ENCODE data around the gene SLC25A19. TPM values are rescaled to one million over a fixed set of nuclear protein-coding genes. Genes with fewer than 3 reads are reported as not detected.

The SLC25A19 gene
- total and polyA plus RNA-seq, 3 donors from 2014 or later: 34.3 to 98.0 (median 44.6) TPM

DNA sequence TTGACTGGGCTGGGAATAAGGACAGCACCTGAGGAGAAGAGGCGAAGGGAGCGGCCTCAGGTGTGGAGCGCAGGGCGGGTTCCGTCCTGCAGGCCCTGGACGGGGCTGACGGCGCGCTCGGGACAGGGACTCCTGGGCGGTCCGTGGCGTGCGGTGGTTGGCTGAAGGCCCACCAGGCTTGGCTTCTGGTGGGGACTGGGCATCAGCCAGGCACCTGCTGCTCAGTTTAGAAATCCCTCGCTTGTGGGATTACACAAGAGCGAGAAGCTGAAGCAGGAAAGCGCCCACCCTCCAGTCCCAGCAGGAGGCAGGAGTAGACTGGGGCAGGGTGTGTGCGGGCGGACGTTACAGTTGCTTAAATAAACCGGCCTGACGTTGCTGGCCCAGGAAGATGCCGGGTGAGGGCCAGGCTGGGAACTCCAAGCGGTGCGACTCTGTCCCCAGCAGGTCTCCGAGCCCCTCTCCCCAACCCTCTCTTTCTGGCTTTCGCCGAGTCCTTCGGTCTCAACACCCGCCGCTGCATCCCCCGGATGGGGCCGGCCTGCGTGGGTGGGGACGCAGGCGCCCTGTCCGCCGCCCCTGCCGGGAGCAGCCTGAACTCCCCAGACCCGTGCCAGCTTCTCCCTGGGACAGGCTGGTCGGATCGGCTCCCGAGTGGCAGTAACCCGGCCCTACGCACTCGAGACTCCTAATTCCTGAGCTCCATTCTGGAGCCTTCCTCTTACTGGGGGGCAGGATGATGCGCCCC is 18.8 kb downstream of the SLC25A19 start:
- TF ChIP-seq, protein P1, sequence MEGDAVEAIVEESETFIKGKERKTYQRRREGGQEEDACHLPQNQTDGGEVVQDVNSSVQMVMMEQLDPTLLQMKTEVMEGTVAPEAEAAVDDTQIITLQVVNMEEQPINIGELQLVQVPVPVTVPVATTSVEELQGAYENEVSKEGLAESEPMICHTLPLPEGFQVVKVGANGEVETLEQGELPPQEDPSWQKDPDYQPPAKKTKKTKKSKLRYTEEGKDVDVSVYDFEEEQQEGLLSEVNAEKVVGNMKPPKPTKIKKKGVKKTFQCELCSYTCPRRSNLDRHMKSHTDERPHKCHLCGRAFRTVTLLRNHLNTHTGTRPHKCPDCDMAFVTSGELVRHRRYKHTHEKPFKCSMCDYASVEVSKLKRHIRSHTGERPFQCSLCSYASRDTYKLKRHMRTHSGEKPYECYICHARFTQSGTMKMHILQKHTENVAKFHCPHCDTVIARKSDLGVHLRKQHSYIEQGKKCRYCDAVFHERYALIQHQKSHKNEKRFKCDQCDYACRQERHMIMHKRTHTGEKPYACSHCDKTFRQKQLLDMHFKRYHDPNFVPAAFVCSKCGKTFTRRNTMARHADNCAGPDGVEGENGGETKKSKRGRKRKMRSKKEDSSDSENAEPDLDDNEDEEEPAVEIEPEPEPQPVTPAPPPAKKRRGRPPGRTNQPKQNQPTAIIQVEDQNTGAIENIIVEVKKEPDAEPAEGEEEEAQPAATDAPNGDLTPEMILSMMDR (IDR thresholded peaks at IDR 0.05): no peak
- no peak for TF ChIP-seq POLR2A (IDR thresholded peaks at IDR 0.05)
- H3K27me3 ChIP-seq: no peaks in the 10 kb centered on the region
- no peaks in the 10 kb centered on the region for H3K36me3 ChIP-seq (ENCODE audit: low read depth, missing control alignments)
- intact Hi-C loops (cut with DNase I; ENCODE audit: low total_unique reads): no loop called here
- WGBS, 2 donors: 0 to 2% methylated on average over 39 to 40 of the region's 47 CpGs
- peak; percentile 69 for DNase-seq
- peaks cover 16% of the 10 kb centered on the region for H3K4me1 ChIP-seq
- peak overlapping the region; percentile 81 to 86 for H3K27ac ChIP-seq
- H3K4me3 ChIP-seq: peak overlapping the region; percentile 73 to 78
- H3K9me3 ChIP-seq: no peaks in the 10 kb centered on the region

DNA sequence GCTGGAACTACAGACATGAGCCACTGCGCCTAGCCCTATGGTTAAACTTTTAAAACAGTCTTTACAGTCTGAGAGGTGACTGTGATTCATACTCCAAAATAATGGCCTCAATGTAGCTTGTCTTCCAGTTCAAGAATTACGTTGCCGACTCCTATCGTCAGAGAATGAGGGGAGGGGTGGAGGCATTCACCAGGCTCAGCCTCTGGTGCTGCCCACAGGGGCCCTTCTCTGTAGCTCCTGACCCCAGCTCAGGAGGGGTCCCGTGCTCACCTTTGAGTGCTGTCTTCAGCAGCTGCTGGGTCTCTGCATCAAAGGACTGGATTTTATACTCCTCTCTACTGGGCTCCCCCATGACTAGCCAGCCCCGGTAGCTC is 19.4 kb downstream of the SLC25A19 start:
- no peaks in the 10 kb centered on the region for H3K36me3 ChIP-seq (ENCODE audit: low read depth, missing control alignments)
- no peak for DNase-seq
- intact Hi-C loops (cut with DNase I; ENCODE audit: low total_unique reads): no loop called here
- 13 to 20% methylated on average over 5 to 6 of the region's 6 CpGs for WGBS, 2 donors
- H3K27ac ChIP-seq: peak overlapping the region; percentile 81 to 86
- peaks cover 16% of the 10 kb centered on the region for H3K4me1 ChIP-seq
- no peaks in the 10 kb centered on the region for H3K9me3 ChIP-seq
- H3K4me3 ChIP-seq: peak overlapping the region; percentile 73 to 78
- no peaks in the 10 kb centered on the region for H3K27me3 ChIP-seq
- TF ChIP-seq POLR2A (IDR thresholded peaks at IDR 0.05): no peak
- TF ChIP-seq, protein P1 (IDR thresholded peaks at IDR 0.05): no peak

DNA sequence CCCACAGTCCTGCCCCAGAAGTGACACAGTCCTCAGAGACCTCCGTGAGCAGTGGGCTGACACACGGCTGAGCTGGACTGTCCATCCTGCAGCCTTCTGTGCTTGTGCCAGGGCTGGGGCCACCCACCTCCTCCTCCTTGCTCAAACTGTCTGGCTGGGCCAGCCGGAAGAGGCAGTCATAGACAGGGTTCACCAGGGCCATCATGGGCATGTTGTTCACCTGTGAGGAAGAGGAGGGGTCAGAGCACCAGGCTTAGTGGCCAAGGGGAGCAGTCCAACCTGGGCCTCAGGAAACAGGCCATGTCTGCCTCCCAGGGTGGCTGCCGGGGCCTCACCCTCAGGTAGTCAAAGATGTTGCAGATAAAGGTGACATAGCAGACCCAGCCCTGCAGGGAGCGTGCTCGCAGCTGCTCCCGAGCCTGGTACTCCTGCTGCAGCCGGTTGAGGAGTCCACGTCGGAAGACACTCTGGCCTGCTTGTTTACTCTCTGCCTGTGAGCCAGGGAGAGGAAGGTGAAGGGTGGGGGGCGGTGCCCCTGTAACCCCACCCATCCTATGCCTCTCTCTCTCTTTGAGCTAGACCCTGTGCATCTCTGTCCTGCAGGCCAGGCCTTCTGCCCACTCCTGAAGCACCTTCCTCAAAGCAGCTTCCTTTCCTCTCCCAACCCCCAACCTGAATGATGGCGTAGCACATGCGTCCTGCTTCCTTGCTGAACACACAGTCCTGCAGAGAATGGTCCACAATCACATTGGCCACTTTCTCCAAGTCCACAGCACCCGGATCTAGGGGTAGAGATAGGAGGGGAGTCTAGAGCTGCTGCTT is 21.6 kb downstream of the SLC25A19 start:
- Histone ChIP-seq H3K36me3 (ENCODE audit: low read depth, missing control alignments) (no peaks in the 10 kb centered on the region), H3K4me1 (peaks cover 14% of the 10 kb centered on the region), H3K27ac (no peak overlapping the region), H3K9me3 (no peaks in the 10 kb centered on the region), H3K27me3 (no peaks in the 10 kb centered on the region), H3K4me3 (no peak overlapping the region)
- intact Hi-C loops (cut with DNase I; ENCODE audit: low total_unique reads): no loop called here
- TF ChIP-seq, protein P1 (IDR thresholded peaks at IDR 0.05): no peak
- TF ChIP-seq POLR2A (IDR thresholded peaks at IDR 0.05): no peak
- no peak for DNase-seq
- WGBS, 2 donors: 51 to 74% methylated on average over 13 to 14 of the region's 14 CpGs

DNA sequence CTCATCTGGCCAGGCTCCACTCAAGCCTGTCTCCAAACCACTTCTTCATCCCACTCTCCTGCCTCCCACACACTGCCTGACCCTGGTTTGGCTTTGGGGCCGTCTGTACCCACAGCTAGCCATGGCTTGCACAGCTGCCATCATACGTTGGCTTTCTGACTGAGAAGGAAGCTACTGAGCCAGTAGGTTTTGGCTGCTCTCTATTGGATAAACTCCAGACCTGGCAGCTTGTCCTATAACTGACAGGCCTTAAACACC is 22.2 kb downstream of the SLC25A19 start:
- no peaks in the 10 kb centered on the region for H3K27me3 ChIP-seq
- peaks cover 13% of the 10 kb centered on the region for H3K4me1 ChIP-seq
- TF ChIP-seq, protein P1 (IDR thresholded peaks at IDR 0.05): no peak
- no peak for TF ChIP-seq POLR2A (IDR thresholded peaks at IDR 0.05)
- intact Hi-C loops (cut with DNase I; ENCODE audit: low total_unique reads): no loop called here
- no peaks in the 10 kb centered on the region for H3K36me3 ChIP-seq (ENCODE audit: low read depth, missing control alignments)
- no peaks in the 10 kb centered on the region for H3K9me3 ChIP-seq
- no peak for DNase-seq
- 55 to 56% methylated on average over 2 of the region's 2 CpGs for WGBS, 2 donors
- H3K4me3 ChIP-seq: no peak overlapping the region
- H3K27ac ChIP-seq: no peak overlapping the region
